HFFc6 (cell line): ENCODE results near the gene UROD. TPM values are rescaled to one million over a fixed set of nuclear protein-coding genes. Genes with fewer than 3 reads are reported as not detected.
A peak's percentile ranks its signal among the peaks of the same experiment; 100 is the strongest.

Experiments used
- DNase-seq: peaks from one replicate; pipeline ENCODE4 v3.0.0-alpha.2; 2018
- H3K27ac Mint-ChIP-seq: 2 replicates; pipeline ENCODE4 v1.8.0; 2020; ENCODE audit warnings: mild to moderate bottlenecking, mixed read lengths
- H3K27me3 Mint-ChIP-seq: 2 replicates; pipeline ENCODE4 v1.8.0; 2021; ENCODE audit warnings: mild to moderate bottlenecking, moderate library complexity, mixed read lengths; ENCODE audit not compliant: insufficient read depth
- H3K36me3 Mint-ChIP-seq: 2 replicates; pipeline ENCODE4 v1.8.0; 2021; ENCODE audit warnings: low read depth, mixed read lengths
- H3K4me1 Mint-ChIP-seq: 2 replicates; pipeline ENCODE4 v1.8.0; 2020; ENCODE audit warnings: low read depth, mixed read lengths
- H3K4me3 Mint-ChIP-seq: 2 replicates; pipeline ENCODE4 v1.8.0; 2020; ENCODE audit warnings: mild to moderate bottlenecking, moderate library complexity, mixed read lengths
- H3K9me3 Mint-ChIP-seq: 2 replicates; pipeline ENCODE4 v1.8.0; 2020; ENCODE audit warnings: mild to moderate bottlenecking, mixed read lengths
- total RNA-seq, 6 experiments: library from RNA; stranded (reverse); fragmentation: NEBNext Ultra II Directional; extraction: Animal tissue kit (Norgen Biotek cat#: 25700); gene quantifications; 2 replicates in 1 of 6; 3 replicates in 5 of 6; pipeline ENCODE4 v1.2.3, GENCODE V29; 2021
- TF ChIP-seq, protein P1 (sequence below): fragments of 200-600 bp; sonication (generic); IDR thresholded peaks from 2 replicates; pipeline ENCODE4 v1.5.0; 2021; ENCODE audit warnings: antibody characterized with exemption, mild to moderate bottlenecking

The UROD gene
- total RNA-seq, 6 experiments from 2014 or later, result 121 to 137 (median 128) TPM

DNA sequence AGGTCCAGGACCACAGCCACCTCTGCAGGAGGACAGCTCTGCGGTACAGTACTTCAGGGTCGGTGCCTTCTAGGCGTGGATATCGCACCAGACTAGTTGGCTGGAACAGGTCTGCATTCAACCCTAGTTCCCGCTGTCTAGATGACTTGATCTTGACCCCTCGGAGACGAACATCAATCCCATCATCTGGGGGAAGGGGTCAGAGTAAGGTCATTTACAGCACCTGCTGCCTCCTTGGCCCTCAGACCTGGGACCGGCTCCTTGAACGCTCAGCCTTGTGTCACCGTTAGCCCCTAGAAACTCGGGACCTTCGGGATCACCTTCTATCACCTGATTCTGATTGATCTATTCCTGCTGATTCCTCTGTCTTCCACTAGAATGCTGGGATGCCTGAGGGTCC is 3.5 kb upstream of the UROD start:
- Mint-ChIP-seq H3K4me3 (no peak overlapping the region), H3K9me3 (no peaks in the 10 kb centered on the region), H3K4me1 (peaks cover 33% of the 10 kb centered on the region), H3K27me3 (no peaks in the 10 kb centered on the region), H3K36me3 (peaks cover 13% of the 10 kb centered on the region), H3K27ac (no peak overlapping the region)
- DNase-seq, result no peak
- TF ChIP-seq, protein P1, sequence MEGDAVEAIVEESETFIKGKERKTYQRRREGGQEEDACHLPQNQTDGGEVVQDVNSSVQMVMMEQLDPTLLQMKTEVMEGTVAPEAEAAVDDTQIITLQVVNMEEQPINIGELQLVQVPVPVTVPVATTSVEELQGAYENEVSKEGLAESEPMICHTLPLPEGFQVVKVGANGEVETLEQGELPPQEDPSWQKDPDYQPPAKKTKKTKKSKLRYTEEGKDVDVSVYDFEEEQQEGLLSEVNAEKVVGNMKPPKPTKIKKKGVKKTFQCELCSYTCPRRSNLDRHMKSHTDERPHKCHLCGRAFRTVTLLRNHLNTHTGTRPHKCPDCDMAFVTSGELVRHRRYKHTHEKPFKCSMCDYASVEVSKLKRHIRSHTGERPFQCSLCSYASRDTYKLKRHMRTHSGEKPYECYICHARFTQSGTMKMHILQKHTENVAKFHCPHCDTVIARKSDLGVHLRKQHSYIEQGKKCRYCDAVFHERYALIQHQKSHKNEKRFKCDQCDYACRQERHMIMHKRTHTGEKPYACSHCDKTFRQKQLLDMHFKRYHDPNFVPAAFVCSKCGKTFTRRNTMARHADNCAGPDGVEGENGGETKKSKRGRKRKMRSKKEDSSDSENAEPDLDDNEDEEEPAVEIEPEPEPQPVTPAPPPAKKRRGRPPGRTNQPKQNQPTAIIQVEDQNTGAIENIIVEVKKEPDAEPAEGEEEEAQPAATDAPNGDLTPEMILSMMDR, result no peak

DNA sequence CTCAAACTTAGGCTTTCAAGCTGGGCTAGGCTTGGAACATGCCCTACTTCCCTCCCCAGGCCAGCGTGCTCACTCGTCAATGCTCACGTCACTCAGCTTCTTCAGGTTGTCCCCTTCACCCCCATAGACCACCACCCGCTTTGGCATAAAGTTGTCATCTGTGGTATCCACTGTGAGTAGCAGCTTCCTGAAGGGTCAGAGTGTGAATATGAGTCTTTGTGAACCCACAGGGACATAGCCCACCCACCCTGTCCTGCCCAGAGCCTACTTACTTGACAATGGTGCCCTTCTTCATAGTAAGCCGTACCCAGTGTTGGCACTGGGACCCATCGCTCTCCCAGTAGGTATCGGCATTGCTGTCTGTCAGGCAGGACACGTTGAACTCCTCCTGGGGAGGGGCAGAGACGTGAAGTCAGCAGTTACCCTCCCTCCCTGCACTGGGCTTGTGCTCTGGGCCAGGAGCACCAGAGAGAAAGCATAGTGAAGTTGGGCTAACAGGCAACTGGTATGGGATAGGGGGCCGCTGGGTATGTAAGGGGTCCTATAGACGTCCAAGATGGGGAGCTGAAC is 2.7 kb upstream of the UROD start:
- no peak for DNase-seq
- H3K9me3 Mint-ChIP-seq, result no peaks in the 10 kb centered on the region
- H3K36me3 Mint-ChIP-seq, result peaks cover 16% of the 10 kb centered on the region
- H3K4me1 Mint-ChIP-seq, result peaks cover 41% of the 10 kb centered on the region
- no peaks in the 10 kb centered on the region for H3K27me3 Mint-ChIP-seq
- TF ChIP-seq, protein P1, result no peak
- peak overlapping the region; percentile 91 for H3K4me3 Mint-ChIP-seq
- no peak overlapping the region for H3K27ac Mint-ChIP-seq

DNA sequence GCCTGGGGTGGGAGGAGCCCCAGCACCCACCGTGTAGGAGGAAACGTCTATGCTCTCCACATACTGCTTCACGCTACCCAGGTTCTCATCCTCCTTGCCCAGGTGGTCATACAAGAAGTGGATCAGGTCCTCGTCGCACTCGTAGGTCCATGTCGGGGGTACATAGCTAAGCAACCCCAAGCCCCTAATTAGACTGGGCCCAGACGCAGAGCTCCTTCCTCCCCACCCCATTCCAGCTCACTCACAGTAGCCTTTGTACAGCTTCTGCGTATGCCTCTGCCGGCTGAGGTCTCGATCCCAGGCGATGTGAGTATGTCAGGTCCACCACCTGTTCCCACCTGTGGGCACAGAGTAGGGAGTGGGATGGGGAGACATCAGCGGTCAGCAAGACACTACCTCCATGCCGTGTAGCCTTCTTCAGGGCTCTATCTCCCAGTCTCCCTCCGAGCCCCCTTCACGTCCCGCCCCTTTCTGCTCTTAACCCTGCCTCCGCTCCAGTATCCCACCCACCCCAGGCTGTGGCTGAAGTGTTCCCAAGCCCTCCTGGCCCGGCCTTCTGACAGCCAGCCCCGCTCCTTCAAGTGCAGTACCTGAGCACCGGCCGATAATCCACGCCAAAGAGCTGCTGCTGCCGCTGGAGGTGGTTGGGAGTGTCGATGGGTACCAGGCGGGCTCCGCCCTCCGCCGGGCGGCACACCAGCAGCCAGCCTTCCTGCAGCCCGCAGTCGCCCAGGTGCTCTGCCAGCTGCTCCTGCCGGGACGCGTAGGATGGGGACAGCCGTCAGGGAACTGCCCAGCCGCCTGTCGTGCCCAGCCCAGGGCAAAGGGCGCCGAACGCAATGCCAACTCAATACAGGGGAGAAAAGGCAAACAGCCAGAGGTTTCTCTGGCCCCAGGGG is 1.8 kb upstream of the UROD start:
- Mint-ChIP-seq H3K36me3 (peaks cover 24% of the 10 kb centered on the region), H3K27ac (peak overlapping the region; percentile 24; the same call in 1 of the 2 replicates), H3K9me3 (no peaks in the 10 kb centered on the region), H3K4me3 (peak overlapping the region; percentile 91), H3K27me3 (no peaks in the 10 kb centered on the region), H3K4me1 (peaks cover 48% of the 10 kb centered on the region)
- TF ChIP-seq, protein P1, result no peak
- no peak for DNase-seq

DNA sequence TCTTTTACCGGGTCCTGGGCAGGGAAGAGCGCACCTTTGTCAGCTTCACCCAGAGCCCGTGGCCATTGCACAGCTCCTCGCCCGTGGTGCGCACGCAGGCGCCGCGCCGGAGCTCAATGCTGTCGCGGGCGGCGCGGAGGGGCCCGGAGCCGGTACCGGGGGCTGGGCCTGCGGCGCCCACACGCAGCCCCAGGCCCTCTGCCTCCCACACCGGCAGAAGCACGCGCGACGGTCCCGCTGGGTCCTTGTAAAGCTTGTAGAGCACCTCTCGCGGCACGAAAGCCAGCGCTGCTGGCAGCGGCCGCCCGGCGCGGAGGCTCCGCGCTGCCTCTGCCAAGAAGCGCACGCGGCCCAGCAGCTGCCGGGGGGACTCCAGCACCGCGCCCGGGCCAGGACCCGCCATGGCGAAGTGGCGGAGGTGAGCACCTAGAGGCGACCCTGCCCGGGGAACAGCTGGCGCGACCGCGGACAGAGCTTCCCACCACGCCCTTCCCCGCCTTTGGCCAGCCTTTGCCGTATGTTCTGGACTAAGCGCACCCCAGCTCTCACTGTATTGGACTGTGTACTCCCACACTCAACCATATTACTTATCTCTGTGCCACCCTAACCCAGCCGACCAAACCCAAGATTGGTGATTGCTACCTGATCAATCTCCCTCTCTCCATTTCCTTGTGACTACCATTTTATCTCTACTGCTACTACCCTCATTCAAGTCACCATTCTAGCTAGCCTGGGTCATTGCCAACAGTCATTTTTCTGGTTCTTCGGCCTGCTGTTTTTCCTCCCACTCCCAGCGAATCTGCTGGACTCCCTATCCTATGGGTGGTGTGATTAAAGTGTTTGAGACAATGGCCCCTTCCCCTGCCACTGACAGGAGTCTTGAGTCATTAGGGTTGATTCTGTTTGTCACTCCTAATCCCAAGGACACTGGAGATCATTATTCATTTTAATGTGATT is 921 bp upstream of the UROD start, which contains the start of gene HECTD3:
HECTD3 (minus strand) TSS at position 470 of the 957 bp plus-strand sequence; CDS start at position 403, 67 bp downstream.
- peak within 1 kb of the TSS; percentile 91 for H3K4me3 Mint-ChIP-seq
- H3K4me1 Mint-ChIP-seq, result peaks cover 48% of the 10 kb centered on the region
- DNase-seq, result peak; percentile 50
- TF ChIP-seq, protein P1, result no peak
- no peaks in the 10 kb centered on the region for H3K9me3 Mint-ChIP-seq
- peak within 1 kb of the TSS; percentile 85 for H3K27ac Mint-ChIP-seq
- H3K27me3 Mint-ChIP-seq, result no peaks in the 10 kb centered on the region
- peaks cover 24% of the 10 kb centered on the region for H3K36me3 Mint-ChIP-seq

DNA sequence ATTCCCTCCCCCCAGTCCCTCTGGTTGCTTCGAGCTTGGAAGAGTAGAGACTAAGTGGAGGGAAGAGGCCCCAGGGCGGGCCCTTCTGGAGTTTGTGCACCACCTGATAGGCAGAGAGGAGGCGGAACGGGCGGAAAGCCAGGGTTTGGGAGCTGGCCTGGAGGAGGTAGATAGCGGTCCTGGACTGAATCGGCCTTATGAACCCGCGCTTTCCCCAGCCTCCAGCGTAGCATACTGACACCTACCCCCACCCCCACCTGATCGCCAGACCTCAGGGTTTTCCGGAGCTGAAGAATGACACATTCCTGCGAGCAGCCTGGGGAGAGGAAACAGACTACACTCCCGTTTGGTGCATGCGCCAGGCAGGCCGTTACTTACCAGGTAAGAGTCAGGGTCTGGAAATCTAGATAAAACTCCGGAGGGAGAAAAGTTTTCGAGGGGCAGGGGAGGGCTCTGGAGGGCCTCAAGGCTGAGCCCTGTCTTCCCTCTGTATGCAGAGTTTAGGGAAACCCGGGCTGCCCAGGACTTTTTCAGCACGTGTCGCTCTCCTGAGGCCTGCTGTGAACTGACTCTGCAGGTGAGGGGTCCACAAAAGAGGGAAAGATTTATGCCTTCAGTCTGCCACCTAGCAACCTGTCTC is 705 bp downstream of the UROD start:
- Mint-ChIP-seq H3K27ac (peak overlapping the region; percentile 85), H3K27me3 (no peaks in the 10 kb centered on the region), H3K9me3 (no peaks in the 10 kb centered on the region), H3K4me1 (peaks cover 48% of the 10 kb centered on the region), H3K4me3 (peak overlapping the region; percentile 91), H3K36me3 (peaks cover 20% of the 10 kb centered on the region)
- TF ChIP-seq, protein P1, result no peak
- DNase-seq, result peak; percentile 66
